ENCODE measurements around the gene HLTF.

The HLTF gene

GRCh38 chr3:149081772-149082171, 4.6 kb downstream of the HLTF start:
- FAIRE-seq: no peak

- no peak for FAIRE-seq
Measured at GRCh38 chr3:149080699-149081091, 5.6 kb downstream of the HLTF start.

GRCh38 chr3:149080011-149080698, 6.2 kb downstream of the HLTF start:
- FAIRE-seq: no peak

- no peak for FAIRE-seq
Measured at GRCh38 chr3:149077628-149078027, 8.7 kb downstream of the HLTF start.

- no peak for FAIRE-seq
Measured at GRCh38 chr3:149067883-149068282, 18.4 kb downstream of the HLTF start.

- FAIRE-seq: peak; percentile 49
Measured at GRCh38 chr3:149061776-149062175, 24.6 kb downstream of the HLTF start.

GRCh38 chr3:149058602-149059001, 27.7 kb downstream of the HLTF start:
- no peak for FAIRE-seq

GRCh38 chr3:149058198-149058597, 28.1 kb downstream of the HLTF start:
- no peak for FAIRE-seq

- FAIRE-seq: no peak
Measured at GRCh38 chr3:149055575-149055974, 30.8 kb downstream of the HLTF start.

GRCh38 chr3:149044339-149045083, 41.8 kb downstream of the HLTF start:
- FAIRE-seq: no peak

GRCh38 chr3:149042789-149043386, 43.4 kb downstream of the HLTF start:
- FAIRE-seq: no peak

GRCh38 chr3:149038322-149038721, 48.0 kb downstream of the HLTF start:
- FAIRE-seq: no peak

- FAIRE-seq: no peak
Measured at GRCh38 chr3:149037684-149038083, 48.6 kb downstream of the HLTF start.

- FAIRE-seq: no peak
Measured at GRCh38 chr3:149031096-149031495, 55.2 kb downstream of the HLTF start.

- no peak for FAIRE-seq
Measured at GRCh38 chr3:149026718-149027117, 59.6 kb downstream of the HLTF start.

- FAIRE-seq: no peak
Measured at GRCh38 chr3:149023951-149024350, 62.4 kb downstream of the HLTF start.

- no peak for FAIRE-seq
Measured at GRCh38 chr3:149021830-149022229, 64.5 kb downstream of the HLTF start.

- FAIRE-seq: no peak
Measured at GRCh38 chr3:149020839-149021252, 65.5 kb downstream of the HLTF start.

GRCh38 chr3:149020196-149020838, 66.0 kb downstream of the HLTF start:
- no peak for FAIRE-seq

- no peak for FAIRE-seq
Measured at GRCh38 chr3:149019580-149019979, 66.8 kb downstream of the HLTF start.

GRCh38 chr3:149018247-149018646, 68.1 kb downstream of the HLTF start:
- no peak for FAIRE-seq

GRCh38 chr3:149016669-149017541, 69.4 kb downstream of the HLTF start:
- FAIRE-seq: no peak
